Measurements from ENCODE around the gene WFDC1. TPM values are rescaled to one million over a fixed set of nuclear protein-coding genes. Genes with fewer than 3 reads are reported as not detected.
A peak's percentile ranks its signal among the peaks of the same experiment; 100 is the strongest.

The WFDC1 gene
- polyA plus RNA-seq, 5 donors = 5.1 to 10.4 (median 6.9) TPM

DNA sequence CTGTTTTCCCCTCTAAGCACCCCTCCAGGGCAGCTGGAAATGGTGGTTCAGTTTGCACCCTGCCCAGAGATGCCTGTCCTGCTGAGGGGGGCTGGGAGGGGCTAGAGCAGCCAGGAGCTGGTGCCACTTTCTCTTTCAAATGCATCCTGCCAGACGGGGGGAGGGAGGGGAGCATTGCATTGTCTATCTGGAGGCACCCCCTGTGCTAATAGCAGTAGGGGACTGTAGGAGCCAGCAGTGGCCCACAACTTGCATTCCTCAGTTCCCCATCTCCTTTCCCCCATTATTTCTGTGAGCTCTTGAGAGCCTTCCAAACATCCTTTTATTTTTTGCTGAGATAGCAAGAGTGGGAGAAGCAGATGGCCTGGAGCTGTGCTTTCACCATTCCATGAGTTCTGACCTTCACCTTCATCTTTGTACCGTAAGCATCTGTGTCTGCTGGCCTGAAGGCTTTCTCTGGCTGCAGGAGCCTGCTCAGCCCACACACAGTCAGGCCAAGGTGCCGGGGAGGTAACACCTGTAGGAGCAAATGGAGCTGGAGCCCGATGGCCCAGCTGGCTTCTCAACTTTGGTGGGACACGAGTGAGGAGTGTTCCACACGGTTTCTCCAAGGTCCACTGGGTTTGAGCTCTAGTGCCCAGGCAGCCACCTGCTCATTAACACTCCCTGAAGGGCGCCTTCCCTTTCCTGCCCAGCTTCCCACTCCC, 5.2 kb downstream of the WFDC1 start:
- no peak for DNase-seq

DNA sequence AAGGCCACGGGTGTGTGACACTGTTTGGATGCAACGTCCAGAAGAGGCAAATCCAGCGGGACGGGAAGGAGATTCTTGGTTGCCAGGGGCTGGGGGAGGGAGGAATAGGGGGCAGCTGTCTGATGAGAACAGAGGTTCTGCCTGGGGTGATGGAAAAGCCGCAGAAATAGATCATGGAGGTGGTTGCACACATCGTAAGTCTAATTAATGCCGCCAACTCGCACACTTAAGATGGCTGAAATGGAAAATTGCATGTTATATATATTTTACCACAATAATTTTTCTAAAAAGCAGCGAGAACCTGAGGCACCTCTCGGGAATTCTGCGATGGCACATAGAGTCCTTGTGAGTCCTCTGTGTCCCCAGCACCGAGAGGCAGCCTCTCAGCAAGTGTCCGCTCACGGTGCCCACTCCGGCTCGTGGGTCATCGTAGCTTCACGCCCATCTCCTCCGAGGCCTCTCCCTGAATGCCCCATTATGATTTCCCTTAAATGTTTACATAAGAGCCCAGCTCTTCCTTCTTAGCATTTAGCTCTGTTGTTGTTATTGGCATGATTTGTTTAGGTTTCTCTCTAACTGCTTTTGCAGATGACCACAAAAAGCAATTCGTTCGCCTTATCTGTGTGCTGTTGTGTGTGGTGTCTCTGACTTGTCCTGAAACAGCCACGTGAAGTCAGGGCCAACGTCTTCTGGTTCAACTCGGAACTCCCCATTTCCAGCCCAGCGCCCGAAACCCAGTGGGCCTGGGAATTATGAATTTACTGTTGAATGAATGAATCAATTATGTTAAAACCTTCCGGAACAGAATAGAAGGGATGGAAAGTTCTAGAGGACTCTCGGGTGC, 7.7 kb downstream of the WFDC1 start:
- no peak for DNase-seq

DNA sequence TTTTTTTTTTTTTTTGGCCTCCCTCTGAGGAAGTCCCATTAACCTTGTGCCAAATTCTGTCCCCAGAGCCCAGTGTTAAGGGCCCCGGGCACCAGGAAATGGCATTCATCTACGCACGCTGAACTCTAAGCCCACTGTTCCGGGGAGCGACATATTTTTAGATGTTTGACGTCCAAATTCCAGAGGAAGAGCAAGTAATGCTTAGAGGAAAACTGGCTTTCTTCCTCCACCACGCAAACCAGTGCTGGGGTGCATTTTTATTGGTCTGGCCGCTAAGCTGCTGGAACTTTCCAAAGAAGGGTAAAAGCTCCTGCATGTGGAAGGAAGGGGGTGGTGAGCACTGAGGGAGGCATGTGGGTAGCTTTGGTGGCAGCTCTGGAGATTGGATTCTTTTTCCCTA, 8.3 kb downstream of the WFDC1 start:
- DNase-seq = no peak

DNA sequence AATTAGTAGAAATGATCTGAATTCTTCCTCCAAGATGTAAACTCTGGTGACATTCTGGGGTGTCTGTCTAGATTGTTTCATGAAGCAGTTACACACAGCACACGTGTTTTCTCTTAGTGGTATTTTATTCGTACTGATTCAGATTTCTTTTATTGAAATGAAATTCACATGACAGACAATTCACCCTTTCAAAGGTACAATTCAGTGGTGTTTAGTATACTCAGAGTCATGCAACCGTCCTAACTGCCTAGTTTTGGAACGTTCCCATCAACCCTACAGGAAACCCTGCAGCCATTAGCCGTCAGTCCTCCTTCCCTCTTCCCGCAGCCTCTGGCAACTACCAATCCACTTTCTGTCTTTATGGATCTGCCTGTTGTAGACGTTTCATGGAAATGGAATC, 8.8 kb downstream of the WFDC1 start:
- no peak for DNase-seq

DNA sequence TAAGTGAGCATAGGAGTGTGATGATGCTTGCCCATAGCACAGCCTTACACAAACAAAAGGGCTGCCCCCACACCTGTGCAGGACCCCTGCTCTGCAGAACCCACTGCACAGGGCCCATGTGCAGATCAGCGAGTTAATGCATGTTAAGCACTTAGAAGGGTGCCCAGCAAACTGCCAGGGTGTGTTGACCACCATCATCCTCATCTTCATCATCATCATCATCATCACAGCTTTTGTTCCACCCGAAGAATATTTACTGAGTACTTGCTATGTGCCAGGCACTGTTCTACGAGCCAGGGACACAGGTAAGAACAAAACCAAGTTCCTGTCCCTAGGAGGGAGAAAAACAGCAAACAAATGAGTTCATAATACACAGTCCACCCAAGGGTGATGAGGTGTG, 11.9 kb downstream of the WFDC1 start:
- DNase-seq = no peak

DNA sequence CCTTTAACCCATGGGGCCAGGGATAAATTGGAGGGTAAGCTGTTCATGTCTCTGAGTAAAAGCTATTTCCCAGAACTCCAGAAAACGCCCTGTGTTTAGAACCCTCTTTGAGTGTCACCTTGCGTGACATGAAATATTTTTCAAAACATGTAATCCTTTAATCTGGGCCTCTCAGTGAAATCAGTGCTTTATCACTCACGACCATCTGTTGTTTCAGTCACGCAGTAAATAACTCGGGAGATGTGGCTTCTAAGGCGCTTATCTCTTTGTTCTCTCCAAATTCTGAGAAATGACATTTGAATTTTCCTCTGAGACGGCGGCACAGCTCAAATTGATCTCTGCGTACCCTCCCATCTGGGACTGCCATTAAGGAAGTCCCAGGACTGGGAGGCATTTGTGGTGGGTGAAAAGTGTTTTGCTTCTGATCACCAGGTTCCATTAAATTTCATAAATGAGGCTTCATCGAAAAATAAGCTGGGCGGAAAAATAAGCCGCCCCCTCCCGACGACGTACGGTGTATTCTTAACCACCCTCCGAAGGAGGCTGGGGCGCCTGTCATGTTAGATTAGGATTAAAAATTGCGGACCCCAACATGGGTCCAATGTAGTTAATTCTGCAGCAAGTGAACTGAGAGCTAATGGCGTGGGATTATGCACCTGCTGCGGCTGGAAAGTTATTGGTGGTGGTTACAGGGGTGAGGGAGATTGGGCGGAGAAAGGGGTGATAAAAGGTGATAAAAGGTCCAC, 12.7 kb downstream of the WFDC1 start:
- no peak for DNase-seq

DNA sequence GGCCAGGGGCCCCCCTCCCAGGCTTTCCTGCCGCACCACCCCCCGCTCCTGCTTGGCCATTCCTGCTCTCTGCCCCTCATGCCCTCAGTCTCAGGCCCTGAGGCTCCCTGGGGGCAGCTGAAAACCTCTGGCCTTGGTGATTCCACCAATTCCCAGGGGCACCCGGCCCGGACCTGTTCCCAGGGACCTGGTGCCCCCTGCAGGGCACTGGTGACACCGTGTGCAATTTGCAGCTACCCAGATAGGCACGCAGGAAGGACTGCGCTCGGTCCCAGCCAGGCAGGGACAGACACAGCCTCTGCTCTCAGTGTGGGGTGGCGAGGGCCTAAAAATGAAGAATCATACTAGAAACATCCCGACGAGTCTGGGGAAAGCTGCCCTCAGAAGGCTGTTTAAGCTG, 13.4 kb downstream of the WFDC1 start:
- DNase-seq = peak in 1 of 2 donors; percentile 23

DNA sequence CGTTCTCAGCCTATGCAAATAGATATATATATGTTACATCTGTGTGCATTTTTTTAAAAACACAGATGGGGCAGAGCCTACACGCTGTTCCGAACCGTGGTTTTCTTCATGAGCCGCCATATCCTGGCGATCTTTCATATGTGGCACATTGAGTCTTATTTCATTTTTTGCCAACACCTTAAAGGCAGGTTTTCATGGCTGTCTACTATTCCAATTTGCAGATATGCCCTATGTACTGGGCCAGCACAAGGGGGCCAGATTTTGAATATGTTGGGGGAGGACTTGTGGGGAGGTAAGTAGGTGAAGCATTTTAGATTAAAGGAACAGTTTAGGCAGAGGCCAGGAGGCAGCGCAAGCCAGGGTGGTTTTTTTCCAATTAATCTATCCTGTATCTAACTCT, 16.0 kb downstream of the WFDC1 start:
- no peak for DNase-seq

DNA sequence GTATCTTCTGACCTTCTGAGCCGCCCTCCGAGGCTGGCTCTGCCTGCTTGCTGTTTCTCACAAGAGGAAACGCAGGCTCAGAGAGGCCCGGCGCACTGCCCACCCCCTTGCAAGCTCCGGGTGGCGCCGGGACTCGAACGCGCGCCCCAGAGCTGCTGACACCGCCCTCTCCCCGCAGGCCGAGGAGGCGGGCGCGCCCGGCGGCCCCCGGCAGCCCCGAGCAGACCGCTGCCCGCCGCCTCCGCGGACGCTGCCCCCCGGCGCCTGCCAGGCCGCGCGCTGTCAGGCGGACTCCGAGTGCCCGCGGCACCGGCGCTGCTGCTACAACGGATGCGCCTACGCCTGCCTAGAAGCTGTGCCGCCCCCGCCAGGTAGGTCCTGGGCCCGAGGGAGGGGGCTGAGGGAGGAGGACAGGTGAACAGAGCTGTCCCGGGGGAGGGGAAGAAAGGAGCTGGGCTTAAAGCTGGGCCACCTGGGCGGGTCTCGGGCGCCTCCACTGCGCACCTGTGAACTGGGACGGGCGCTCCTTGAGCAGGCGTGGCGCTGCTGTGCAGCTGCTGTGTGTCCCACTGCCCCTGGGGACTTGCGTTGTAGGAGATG, 18.2 kb downstream of the WFDC1 start:
- DNase-seq = no peak

DNA sequence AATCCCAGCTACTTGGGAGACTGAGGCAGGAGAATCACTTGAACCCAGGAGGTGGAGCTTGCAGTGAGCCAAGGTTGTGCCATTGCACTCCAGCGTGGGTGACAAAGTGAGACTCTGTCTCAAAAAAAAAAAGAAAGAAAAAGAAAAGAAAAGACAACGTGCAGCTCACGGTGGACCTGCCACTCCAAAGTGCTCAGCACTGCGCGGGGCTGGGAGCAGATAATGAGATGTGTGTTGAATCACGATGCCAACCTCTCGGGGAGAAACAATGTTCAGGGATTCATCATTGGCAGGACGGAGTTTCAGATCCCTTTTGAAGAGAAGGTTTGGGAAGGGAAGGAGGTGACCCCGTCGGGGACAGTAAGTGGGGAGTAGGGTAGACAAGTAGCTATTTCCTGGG, 19.2 kb downstream of the WFDC1 start:
- no peak for DNase-seq

DNA sequence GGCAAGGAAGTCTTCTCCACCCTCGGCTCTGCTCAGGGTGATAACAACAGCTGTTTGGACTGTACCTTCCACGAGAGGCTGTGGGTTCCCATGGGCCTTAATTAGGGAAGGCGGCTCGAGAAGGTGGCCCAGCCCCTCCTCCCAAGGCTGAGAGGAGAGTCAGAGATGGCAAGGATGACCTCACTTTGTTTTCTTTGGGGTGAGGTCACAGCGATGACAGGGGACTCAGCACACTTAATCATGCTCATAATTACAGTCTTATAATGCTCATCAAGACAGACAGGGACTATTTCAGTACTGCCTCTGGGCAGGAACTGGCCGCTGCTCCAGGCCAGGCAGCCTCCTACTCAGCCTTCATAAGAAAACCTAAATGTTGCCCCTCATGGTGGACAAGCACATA, 19.7 kb downstream of the WFDC1 start:
- no peak for DNase-seq

DNA sequence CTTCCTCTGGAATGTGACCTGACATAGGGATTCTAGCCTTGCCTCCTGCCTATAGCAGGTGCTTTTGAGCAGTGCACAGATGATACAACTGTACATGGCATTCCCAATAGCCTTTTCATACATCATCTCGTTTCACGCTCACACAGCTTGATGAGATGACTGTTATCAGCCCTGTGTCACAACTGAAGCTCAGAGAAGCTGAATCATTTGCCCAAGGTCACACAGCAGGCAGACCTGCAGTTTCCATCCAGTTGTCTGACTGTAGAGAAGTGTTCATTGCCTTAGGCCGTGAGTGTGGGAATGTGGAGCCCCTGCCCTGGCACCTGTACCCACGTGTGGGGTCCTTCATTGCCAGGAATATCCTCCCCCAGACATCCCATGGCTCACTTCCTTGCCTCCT, 20.1 kb downstream of the WFDC1 start:
- no peak for DNase-seq

DNA sequence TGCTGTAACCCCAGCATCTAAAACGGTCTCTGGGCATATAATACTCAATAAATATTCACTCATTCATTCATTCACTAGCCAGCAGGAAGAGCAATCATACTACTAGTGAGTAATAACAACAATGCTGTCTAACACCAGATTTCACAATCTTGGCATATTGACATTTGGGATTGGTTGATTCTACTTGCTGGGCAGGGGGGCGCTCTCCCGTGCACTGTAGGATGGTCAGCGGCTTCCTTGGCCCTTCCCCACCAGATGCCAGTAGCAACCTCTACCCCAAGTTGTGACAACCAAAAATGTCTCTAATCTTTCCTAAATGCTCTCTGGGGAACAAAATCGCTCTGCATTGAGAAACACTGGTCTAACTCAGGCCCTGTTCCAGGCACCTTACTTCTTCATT, 20.7 kb downstream of the WFDC1 start:
- no peak for DNase-seq

DNA sequence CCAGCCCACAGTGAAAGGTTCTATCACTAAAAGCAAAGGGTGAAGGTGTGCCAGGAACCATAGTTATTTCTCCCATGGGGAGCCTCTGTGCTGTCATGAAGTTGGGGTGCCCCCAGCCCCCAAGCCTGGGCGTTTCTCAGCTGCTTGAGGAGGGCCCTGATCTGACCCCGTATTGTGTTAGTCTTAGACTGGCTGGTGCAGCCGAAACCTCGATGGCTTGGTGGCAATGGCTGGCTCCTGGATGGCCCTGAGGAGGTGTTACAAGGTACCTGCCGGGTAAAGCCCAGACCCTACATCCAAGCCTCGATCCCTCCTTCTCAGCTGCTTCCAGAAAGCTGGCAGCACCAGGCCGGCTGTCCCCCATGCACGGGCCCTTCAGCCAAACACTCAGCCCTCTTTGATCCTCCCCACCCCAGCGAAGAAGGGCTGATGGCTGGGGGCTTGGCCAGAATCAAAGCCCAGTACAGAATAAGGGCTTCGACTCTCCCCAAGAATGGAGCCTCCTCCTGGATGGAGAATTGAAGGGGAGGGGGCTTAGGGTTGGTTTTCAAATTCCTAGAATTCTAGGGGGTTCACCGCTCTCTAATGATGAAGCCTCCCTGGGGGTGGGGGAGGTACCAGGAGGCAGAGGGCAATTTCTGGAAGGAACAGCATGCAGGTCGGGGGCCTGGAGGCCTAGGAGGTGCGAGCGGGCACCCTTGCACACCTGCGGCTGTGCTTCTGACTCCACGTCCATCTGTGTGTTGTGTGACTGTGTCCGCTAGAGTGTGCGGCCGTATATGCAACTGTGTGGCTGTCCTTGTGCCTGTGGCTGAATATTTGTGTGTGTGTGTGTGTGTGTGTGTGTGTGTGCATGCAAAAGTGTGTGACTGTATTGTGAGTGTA, 23.7 kb downstream of the WFDC1 start:
- no peak for DNase-seq

DNA sequence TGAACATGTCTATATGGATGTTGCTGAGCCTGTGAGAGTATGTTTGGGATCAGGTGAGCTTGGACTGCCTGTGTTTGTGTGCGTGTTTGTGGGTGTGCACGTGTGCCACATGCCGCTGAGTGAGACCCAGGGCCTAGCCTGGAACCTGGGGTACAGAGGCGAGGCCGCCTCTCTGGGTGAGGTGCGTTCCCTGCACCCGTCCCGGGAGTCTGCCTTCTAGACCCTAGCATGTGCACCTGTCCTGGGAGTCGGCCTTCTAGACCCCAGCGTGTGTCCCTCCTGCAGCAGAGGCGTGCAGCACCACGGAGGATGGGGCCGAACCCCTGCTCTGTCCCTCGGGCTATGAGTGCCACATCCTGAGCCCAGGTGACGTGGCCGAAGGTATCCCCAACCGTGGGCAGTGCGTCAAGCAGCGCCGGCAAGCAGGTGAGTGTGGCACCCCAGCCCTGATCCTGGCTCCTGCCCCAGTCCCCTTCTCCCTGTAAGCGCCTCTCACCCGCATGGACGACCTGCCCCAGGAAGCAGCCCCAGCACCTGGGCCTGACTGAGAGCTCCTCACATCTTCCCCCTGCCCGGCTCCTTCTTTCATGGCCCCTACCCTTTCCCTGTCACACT, 24.6 kb downstream of the WFDC1 start:
- no peak for DNase-seq

DNA sequence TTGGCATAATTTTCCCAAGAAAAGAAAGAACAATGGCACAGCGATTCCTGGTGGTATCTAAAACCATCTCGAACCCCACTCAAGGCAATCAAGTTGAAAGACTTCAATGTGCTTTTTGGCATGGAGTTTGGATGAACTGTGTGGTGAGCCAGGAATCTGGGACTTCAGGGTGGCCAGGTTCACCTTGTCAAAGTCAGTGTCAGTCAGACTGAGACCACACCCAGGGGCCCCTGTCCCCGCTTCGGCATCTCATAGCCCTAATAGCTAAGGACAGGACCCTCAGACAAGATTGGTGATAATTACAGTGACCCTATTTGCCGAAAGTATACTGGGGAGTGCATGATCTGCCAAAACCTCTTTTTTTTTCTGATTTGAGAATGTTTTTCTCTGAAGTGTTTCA, 25.8 kb downstream of the WFDC1 start:
- no peak for DNase-seq

DNA sequence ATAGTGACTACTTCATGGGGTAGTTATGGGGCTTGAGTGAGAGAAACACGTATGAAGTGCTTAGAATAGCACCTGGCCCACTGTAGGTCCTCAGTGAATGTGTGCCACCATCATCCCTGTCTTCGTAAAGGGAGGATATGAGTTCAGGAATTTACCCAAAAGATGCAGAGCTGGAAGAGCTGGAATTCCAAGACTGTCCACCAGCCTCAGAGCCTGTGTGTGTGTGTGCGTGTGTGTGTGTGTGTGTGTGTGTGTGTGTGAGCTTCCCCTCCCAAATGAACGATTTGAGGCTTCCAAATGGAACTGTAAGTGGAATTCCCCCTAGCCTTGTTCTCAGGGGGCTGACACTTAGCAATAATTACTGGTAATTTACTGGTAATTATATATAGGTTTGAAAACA, 27.3 kb downstream of the WFDC1 start:
- DNase-seq = no peak

DNA sequence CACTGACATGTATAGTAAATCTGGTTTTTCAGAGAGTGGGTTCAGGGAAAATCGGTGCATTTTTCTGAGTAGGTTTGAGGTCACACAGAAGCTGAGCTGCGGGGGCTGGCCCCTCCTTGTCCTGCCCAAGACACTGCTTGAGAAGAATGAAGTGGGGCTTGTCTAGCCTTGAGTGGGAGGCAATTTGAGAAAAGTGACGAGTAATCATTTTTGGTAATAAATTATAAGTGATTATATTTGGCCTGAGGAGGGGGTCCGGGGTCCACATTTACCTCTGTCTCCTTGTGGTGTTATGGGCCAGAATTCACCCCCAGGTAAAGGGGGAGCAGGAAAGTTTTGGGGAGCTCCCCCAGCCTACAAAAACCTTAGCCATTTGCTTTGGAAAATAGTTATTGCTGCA, 28.1 kb downstream of the WFDC1 start:
- no peak for DNase-seq

DNA sequence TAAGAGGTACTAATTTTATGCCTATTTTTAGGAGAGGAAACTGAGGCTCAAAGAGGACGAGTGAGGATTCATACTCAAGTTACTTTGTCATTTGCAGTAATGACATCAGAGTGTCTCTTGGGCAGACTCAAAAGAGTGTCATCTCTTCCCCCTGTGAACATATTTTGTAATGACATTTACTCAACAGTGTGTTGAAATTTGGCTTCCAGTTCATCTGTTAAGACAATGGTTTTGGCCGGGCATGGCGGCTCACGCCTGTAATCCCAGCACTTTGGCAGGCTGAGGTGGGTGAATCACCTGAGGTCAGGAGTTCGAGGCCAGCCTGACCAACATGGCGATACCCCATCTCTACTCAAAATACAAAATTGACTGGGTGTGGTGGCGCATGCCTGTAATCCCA, 28.9 kb downstream of the WFDC1 start:
- DNase-seq = no peak

DNA sequence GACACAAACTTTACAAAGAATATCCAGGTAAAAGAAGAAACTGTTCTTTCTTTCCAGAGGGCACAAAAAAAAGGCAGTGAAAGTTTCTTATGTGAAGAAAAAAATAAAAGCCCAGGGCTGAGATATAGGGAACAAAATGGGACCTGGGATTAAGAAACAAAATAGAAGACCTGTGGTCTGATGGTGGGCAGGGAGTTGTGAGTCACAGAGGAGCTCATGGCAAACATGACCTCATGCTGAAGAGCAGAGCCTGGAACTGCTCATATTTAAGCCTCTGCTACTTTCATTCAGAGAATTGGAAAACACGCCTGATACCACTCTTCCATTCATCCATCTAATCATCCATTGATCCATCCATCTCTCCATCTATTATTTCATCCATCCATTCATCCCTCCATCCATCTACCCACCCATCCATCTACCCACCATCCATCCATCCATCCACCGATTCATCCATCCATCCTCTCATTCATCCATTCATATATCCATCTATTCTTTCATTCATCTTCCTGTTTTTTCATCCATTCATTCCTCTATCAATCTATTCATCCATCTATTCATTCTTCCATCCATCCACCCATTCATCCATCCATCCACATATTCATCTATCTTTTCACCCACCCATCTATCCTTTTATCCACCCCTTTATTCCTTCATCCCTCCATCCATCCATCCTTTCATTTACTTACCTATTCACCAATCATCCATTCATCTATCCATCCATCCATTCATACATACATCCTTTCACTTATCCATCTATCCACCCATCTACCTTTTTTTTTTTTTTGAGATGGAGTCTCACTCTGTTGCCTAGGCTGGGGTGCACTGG, 30.0 kb downstream of the WFDC1 start:
- DNase-seq = no peak

Data from right lung (tissue), 5 donors.